HG03565 (cell line): Measurements from ENCODE around the gene AUTS2.

Experiments used
- ATAC-seq: cut with Tn5 transposase; IDR thresholded peaks from one replicate; pipeline ENCODE4 v1.9.1; 2021; ENCODE audit warnings: mild to moderate bottlenecking, moderate library complexity; ENCODE audit not compliant: unreplicated experiment

AUTS2 gene

GRCh38 chr7:70210200-70210935, 612.1 kb downstream of the AUTS2 start:
- ATAC-seq, result no peak

- no peak for ATAC-seq
Observed at GRCh38 chr7:70210936-70211310, 612.6 kb downstream of the AUTS2 start.

- ATAC-seq, result no peak
Observed at GRCh38 chr7:70212281-70212680, 614.0 kb downstream of the AUTS2 start.

- no peak for ATAC-seq
Observed at GRCh38 chr7:70214071-70214470, 615.8 kb downstream of the AUTS2 start.

GRCh38 chr7:70215491-70215890, 617.2 kb downstream of the AUTS2 start:
- ATAC-seq, result no peak

GRCh38 chr7:70217571-70217970, 619.3 kb downstream of the AUTS2 start:
- no peak for ATAC-seq

- no peak for ATAC-seq
Observed at GRCh38 chr7:70218006-70218405, 619.7 kb downstream of the AUTS2 start.

GRCh38 chr7:70219061-70219460, 620.8 kb downstream of the AUTS2 start:
- no peak for ATAC-seq

GRCh38 chr7:70229242-70229641, 631.0 kb downstream of the AUTS2 start:
- no peak for ATAC-seq

GRCh38 chr7:70230761-70231160, 632.5 kb downstream of the AUTS2 start:
- no peak for ATAC-seq

GRCh38 chr7:70233776-70234175, 635.5 kb downstream of the AUTS2 start:
- ATAC-seq, result no peak

GRCh38 chr7:70237256-70237655, 639.0 kb downstream of the AUTS2 start:
- no peak for ATAC-seq

- peak; percentile 99 for ATAC-seq
Observed at GRCh38 chr7:70237831-70238575, 639.7 kb downstream of the AUTS2 start.

- no peak for ATAC-seq
Observed at GRCh38 chr7:70239918-70240317, 641.6 kb downstream of the AUTS2 start.

GRCh38 chr7:70240873-70241272, 642.6 kb downstream of the AUTS2 start:
- no peak for ATAC-seq

GRCh38 chr7:70241536-70242175, 643.4 kb downstream of the AUTS2 start:
- no peak for ATAC-seq

GRCh38 chr7:70242826-70243225, 644.6 kb downstream of the AUTS2 start:
- ATAC-seq, result no peak

GRCh38 chr7:70243443-70243842, 645.2 kb downstream of the AUTS2 start:
- ATAC-seq, result no peak

GRCh38 chr7:70257921-70258320, 659.6 kb downstream of the AUTS2 start:
- no peak for ATAC-seq

- no peak for ATAC-seq
Observed at GRCh38 chr7:70259502-70259901, 661.2 kb downstream of the AUTS2 start.

- no peak for ATAC-seq
Observed at GRCh38 chr7:70263471-70264255, 665.4 kb downstream of the AUTS2 start.
